HFF-Myc (cell line): ENCODE measurements around the gene GALNT13.

Source experiments
- DNase-seq: peaks from one replicate; pipeline ENCODE4 v3.0.0-alpha.2; 2011; ENCODE audit warnings: low read depth; ENCODE audit errors: extremely low read depth
- H3K4me3 ChIP-seq: replicated peaks from 2 replicates; pipeline ENCODE4 v1.5.1; 2011; ENCODE audit warnings: low read depth, mild to moderate bottlenecking, control low read depth, low read length
- TF ChIP-seq, protein P1 (sequence below): IDR thresholded peaks from 2 replicates; pipeline ENCODE4 v1.5.1; 2012; ENCODE audit warnings: mild to moderate bottlenecking, low read depth, low read length, control low read depth; ENCODE audit errors: missing control alignments

The GALNT13 gene

GRCh38 chr2:154368153-154368552 lies 496.4 kb downstream of the GALNT13 start:
- no peak for DNase-seq
- TF ChIP-seq, protein P1, sequence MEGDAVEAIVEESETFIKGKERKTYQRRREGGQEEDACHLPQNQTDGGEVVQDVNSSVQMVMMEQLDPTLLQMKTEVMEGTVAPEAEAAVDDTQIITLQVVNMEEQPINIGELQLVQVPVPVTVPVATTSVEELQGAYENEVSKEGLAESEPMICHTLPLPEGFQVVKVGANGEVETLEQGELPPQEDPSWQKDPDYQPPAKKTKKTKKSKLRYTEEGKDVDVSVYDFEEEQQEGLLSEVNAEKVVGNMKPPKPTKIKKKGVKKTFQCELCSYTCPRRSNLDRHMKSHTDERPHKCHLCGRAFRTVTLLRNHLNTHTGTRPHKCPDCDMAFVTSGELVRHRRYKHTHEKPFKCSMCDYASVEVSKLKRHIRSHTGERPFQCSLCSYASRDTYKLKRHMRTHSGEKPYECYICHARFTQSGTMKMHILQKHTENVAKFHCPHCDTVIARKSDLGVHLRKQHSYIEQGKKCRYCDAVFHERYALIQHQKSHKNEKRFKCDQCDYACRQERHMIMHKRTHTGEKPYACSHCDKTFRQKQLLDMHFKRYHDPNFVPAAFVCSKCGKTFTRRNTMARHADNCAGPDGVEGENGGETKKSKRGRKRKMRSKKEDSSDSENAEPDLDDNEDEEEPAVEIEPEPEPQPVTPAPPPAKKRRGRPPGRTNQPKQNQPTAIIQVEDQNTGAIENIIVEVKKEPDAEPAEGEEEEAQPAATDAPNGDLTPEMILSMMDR = no peak

DNA sequence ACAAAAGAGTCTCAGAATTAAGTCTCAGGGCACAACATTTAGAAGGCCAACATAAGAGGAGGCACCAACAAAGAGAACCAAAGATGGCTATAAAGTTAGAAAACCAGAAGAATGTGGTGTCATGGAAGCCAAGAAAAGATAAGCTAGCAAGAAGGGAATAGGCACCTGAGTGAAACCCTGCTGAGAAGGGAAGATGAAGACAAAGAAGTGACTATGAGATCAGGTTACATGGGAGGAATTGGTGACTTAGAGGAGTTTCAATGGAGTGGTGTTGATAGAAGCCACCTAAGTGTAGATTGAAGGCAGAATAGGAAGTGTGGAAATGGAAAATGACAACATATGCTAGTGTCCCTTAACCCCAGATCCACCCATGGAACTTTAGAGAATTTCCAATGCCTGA lies 499.2 kb downstream of the GALNT13 start:
- TF ChIP-seq, protein P1 = no peak
- no peak for DNase-seq
- no peak overlapping the region for H3K4me3 ChIP-seq

More at GRCh38 chr2:154368153-154368552, 496.4 kb downstream of the GALNT13 start:
- no peak overlapping the region for H3K4me3 ChIP-seq

DNA sequence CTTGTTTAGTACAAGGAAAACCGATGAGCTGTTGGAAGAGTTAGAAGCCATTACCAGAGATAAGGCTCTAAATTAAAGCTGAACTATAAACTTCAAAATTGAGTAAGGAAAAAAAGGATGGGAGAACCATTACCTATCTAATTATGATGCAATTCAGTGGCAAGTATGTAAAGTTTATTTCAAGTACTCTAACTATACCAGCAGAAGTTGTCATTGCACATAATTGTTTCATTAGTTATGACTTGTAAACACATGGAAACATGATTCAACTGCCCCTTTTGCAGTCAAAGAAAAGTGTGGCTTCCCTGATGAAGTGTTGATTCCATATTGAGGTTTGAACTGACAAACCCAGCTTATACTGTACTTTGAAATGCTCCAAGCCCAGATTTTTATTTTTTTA lies 502.7 kb downstream of the GALNT13 start:
- DNase-seq = no peak
- no peak overlapping the region for H3K4me3 ChIP-seq
- TF ChIP-seq, protein P1 = no peak

GRCh38 chr2:154375579-154375931 lies 503.8 kb downstream of the GALNT13 start:
- no peak overlapping the region for H3K4me3 ChIP-seq
- TF ChIP-seq, protein P1 = no peak
- no peak for DNase-seq

- TF ChIP-seq, protein P1 = no peak
- no peak overlapping the region for H3K4me3 ChIP-seq
- DNase-seq = no peak
These were observed 510.4 kb downstream of the GALNT13 start for GRCh38 chr2:154381931-154382794.

DNA sequence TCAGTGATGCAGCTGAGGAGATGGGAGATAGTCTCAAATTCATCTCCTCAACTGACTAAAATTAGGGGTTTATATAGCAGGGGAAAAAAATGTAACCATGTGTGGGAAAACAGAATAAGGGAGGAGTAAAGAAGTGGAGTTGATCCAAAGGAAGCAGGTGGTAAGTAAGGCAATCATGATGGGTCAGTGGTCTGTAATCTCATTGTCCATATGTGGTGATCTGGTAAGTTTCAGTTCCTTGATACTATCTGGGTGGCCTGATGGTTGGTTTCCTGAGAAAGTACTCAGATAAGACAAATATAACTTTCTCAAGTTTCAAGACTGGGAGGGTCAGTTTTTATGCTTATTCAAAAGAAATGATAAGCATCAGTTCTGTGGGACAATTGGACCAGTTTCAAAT lies 514.5 kb downstream of the GALNT13 start:
- TF ChIP-seq, protein P1 = no peak
- DNase-seq = no peak
- H3K4me3 ChIP-seq = no peak overlapping the region
